LNCAP (cell line): ENCODE measurements around the gene CAMTA1.

ENCODE experiments used
- CTCF ChIP-seq: fragments of 450-650 bp; IDR thresholded peaks from 2 replicates; pipeline ENCODE4 v1.5.1; 2017; ENCODE audit warnings: mild to moderate bottlenecking

Gene CAMTA1

GRCh38 chr1:7043719-7044535 is 258.7 kb downstream of the CAMTA1 start:
- no peak for TF ChIP-seq CTCF

- no peak for TF ChIP-seq CTCF
These were observed 260.6 kb downstream of the CAMTA1 start for GRCh38 chr1:7045897-7046296.

GRCh38 chr1:7046314-7046713 is 261.1 kb downstream of the CAMTA1 start:
- TF ChIP-seq CTCF: no peak

- no peak for TF ChIP-seq CTCF
These were observed 261.6 kb downstream of the CAMTA1 start for GRCh38 chr1:7046891-7047290.

GRCh38 chr1:7047866-7048265 is 262.6 kb downstream of the CAMTA1 start:
- no peak for TF ChIP-seq CTCF

GRCh38 chr1:7048395-7048794 is 263.1 kb downstream of the CAMTA1 start:
- TF ChIP-seq CTCF: no peak

GRCh38 chr1:7049913-7050625 is 264.8 kb downstream of the CAMTA1 start:
- TF ChIP-seq CTCF: no peak
